Ovary (tissue), 9 donors: ENCODE data around the gene OGT. TPM values are rescaled to one million over a fixed set of nuclear protein-coding genes. Genes with fewer than 3 reads are reported as not detected.
"Not testable (repeated sequence)": the region's sequence is repeated elsewhere in the genome, so short reads cannot be mapped to it uniquely, and the experiment has no call there.

ENCODE experiments used
- DNase-seq, 5 donors: peaks; one replicate each; pipeline ENCODE4 v3.0.0-alpha.2; 2019 to 2020
- H3K27ac ChIP-seq, 2 donors: fragments of 200-600 bp; one replicate each; pipeline versions ENCODE4 v1.5.1 to v1.8.0; 2019 to 2022
- H3K27me3 ChIP-seq: fragments of 200-600 bp; one replicate; pipeline ENCODE4 v1.8.0; 2022
- H3K36me3 ChIP-seq: fragments of 200-600 bp; sonication (generic); one replicate; pipeline ENCODE4 v1.5.1; 2019
- H3K4me1 ChIP-seq: one replicate; pipeline ENCODE4 v1.8.1; 2013; ENCODE audit warnings: mild to moderate bottlenecking, moderate library complexity; ENCODE audit not compliant: insufficient read depth
- H3K4me3 ChIP-seq: fragments of 200-600 bp; sonication (generic); one replicate; pipeline ENCODE4 v1.5.1; 2017
- H3K9me3 ChIP-seq, 2 donors: fragments of 200-600 bp in 1 of 2; sonication (generic) in 1 of 2; one replicate each; pipeline versions ENCODE4 v1.5.1 to v1.8.1; 2013 to 2019; ENCODE audit warnings: mild to moderate bottlenecking in 1 of 2, moderate library complexity in 1 of 2
- CTCF ChIP-seq, 3 donors: fragments of 450-650 bp in 2 of 3; fragments of 200-600 bp in 1 of 3; IDR thresholded peaks; one replicate each; pipeline versions ENCODE4 v1.5.1 to v1.8.0; 2016 to 2022; ENCODE audit warnings: antibody characterized with exemption in 3 of 3, mild to moderate bottlenecking in 1 of 3
- EP300 ChIP-seq: sonication (generic); formaldehyde crosslinking; IDR thresholded peaks from one replicate; pipeline ENCODE4 v1.6.1; 2017; ENCODE audit warnings: antibody characterized with exemption
- POLR2A ChIP-seq: fragments of 450-650 bp; IDR thresholded peaks from one replicate; pipeline ENCODE4 v1.6.1; 2017; ENCODE audit warnings: antibody characterized with exemption, mild to moderate bottlenecking, moderate library complexity
- WGBS, 3 donors: extraction: QIAGEN DNeasy Blood & Tissue Kit in 1 of 3; methylation state at CpG; one replicate each; pipeline versions ENCODE4 v1.1.5 to v1.1.7; 2013 to 2017; 5-methylcytosine and 5-hydroxymethylcytosine counted together
- intact Hi-C, 4 donors: fragments of 100-400 bp; cut with DNase I; formaldehyde crosslinking; loops; one replicate each; pipeline versions ENCODE4 v1.11.0 to v1.15.1; 2022 to 2023
- polyA plus RNA-seq, 2 donors: library from polyadenylated mRNA; stranded (reverse); fragments of 200-250 nt in 1 of 2; fragments of 350-450 nt in 1 of 2; fragmentation: Illumina TruSeq in 1 of 2; extraction: RNeasy Lipid Tissue Mini Kit (QIAGEN cat#74804) in 1 of 2; gene quantifications; one replicate each; pipeline ENCODE4 v1.2.3, GENCODE V29; 2013 to 2014
- total RNA-seq, 7 donors: library from RNA; depleted of rRNA in 2 of 7; stranded (reverse); fragments of >200 nt in 2 of 7; fragmentation: NEBNext Ultra II Directional in 3 of 7; extraction: Animal tissue kit (Norgen Biotek cat#: 25700) in 3 of 7; gene quantifications; one replicate each; pipeline versions ENCODE4 v1.1.0 to v1.2.4, GENCODE V29; 2016 to 2023
- donor health status: DM: no; HTN: no; CAD: no; lungs with moderate emphysema.
- donor health status: DM: no; HTN: no; CAD: no.
- donor health status: Bipolar disorder and iron deficiency.
- donor health status: DM: yes; HTN: yes; CAD: no.
- donor health status: DM: no; HTN: no; CAD: no.
- donor health status: DM: yes; HTN: yes; CAD: no.

OGT gene
- total and polyA plus RNA-seq, 9 donors, result 44.5 to 201 (median 109) TPM

- H3K4me3 ChIP-seq, result no peak overlapping the region
- no peaks in the 10 kb centered on the region for H3K27me3 ChIP-seq
- intact Hi-C loops, result no loop called here
- H3K4me1 ChIP-seq, result no peaks in the 10 kb centered on the region
- H3K9me3 ChIP-seq, result no peaks in the 10 kb centered on the region
- no peak overlapping the region for H3K27ac ChIP-seq
- WGBS, 3 donors, result 82 to 87% (median 87%) methylated on average over 2 of the region's 2 CpGs
- DNase-seq, result no peak
- no peaks in the 10 kb centered on the region for H3K36me3 ChIP-seq
- TF ChIP-seq POLR2A, result no peak
- no peak for TF ChIP-seq CTCF (IDR thresholded peaks at IDR 0.05)
- no peak for TF ChIP-seq EP300
Observed at GRCh38 chrX:71510161-71510560, 22.7 kb upstream of the OGT start.

- intact Hi-C loops, H3K27me3 ChIP-seq, H3K36me3 ChIP-seq, H3K4me1 ChIP-seq, H3K4me3 ChIP-seq, H3K9me3 ChIP-seq, H3K27ac ChIP-seq, DNase-seq: not testable (repeated sequence)
- 89 to 93% (median 89%) methylated on average over 4 of the region's 4 CpGs for WGBS, 3 donors
Observed at GRCh38 chrX:71513731-71514130, 19.2 kb upstream of the OGT start.

- Histone ChIP-seq H3K27ac (no peak overlapping the region), H3K27me3 (no peaks in the 10 kb centered on the region), H3K36me3 (no peaks in the 10 kb centered on the region), H3K9me3 (no peaks in the 10 kb centered on the region), H3K4me1 (no peaks in the 10 kb centered on the region), H3K4me3 (no peak overlapping the region)
- DNase-seq, result no peak
- 28 to 32% (median 30%) methylated on average over 5 of the region's 5 CpGs for WGBS, 3 donors
- no peak for TF ChIP-seq EP300
- intact Hi-C loops, result no loop called here
Observed at GRCh38 chrX:71514367-71515037, 18.4 kb upstream of the OGT start.

- no peak overlapping the region for H3K27ac ChIP-seq
Observed at GRCh38 chrX:71515038-71515396, 17.9 kb upstream of the OGT start.

GRCh38 chrX:71525316-71525715 lies 7.6 kb upstream of the OGT start:
- 75 to 84% (median 78%) methylated on average over 3 of the region's 3 CpGs for WGBS, 3 donors
- Histone ChIP-seq H3K36me3 (no peaks in the 10 kb centered on the region), H3K9me3 (no peaks in the 10 kb centered on the region), H3K27me3 (no peaks in the 10 kb centered on the region), H3K4me1 (no peaks in the 10 kb centered on the region), H3K4me3 (no peak overlapping the region), H3K27ac (no peak overlapping the region)
- TF ChIP-seq EP300 (no peak), CTCF (IDR thresholded peaks at IDR 0.05) (no peak), POLR2A (no peak)
- intact Hi-C loops, result no loop called here
- no peak for DNase-seq

More at GRCh38 chrX:71515038-71515396, 17.9 kb upstream of the OGT start:
- Histone ChIP-seq H3K27me3 (no peaks in the 10 kb centered on the region), H3K36me3 (no peaks in the 10 kb centered on the region), H3K4me3 (no peak overlapping the region), H3K4me1 (no peaks in the 10 kb centered on the region), H3K9me3 (no peaks in the 10 kb centered on the region)
- intact Hi-C loops, result no loop called here
- TF ChIP-seq POLR2A (no peak), EP300 (no peak), CTCF (IDR thresholded peaks at IDR 0.05) (no peak)
- DNase-seq, result peak in 2 of 5 donors; percentile 17 to 30
- 34 to 44% (median 42%) methylated on average over 2 of the region's 2 CpGs for WGBS, 3 donors
